Natural killer cell treated with Interleukin-12 subunit alpha and Interleukin-12 subunit beta and Interleukin-15 and Interleukin-18, amount 100 ng/mL, for 72 hours (primary cell): ENCODE data around the gene KRTAP4-9. TPM values are rescaled to one million over a fixed set of nuclear protein-coding genes. Genes with fewer than 3 reads are reported as not detected.
"Not testable (repeated sequence)": the region's sequence is repeated elsewhere in the genome, so short reads cannot be mapped to it uniquely, and the experiment has no call there.

ENCODE experiments used
- ATAC-seq, 2 donors: fragments of 150-1000 bp; cut with Tn5 transposase in 1 of 2; sonication (Bioruptor Pico), chemical (Tn5 transposase) in 1 of 2; 2 replicates each; pipeline ENCODE4 v1.10.0; 2021
- DNase-seq: peaks from one replicate; pipeline ENCODE4 v3.0.0; 2022; ENCODE audit warnings: low spot score
- H3K27ac Mint-ChIP-seq, 2 donors: 1 replicate in 1 of 2; 2 replicates in 1 of 2; pipeline ENCODE4 v1.8.0; 2022; ENCODE audit warnings: mixed read lengths in 2 of 2, mild to moderate bottlenecking in 1 of 2, moderate library complexity in 1 of 2
- H3K27me3 Mint-ChIP-seq, 2 donors: 1 replicate in 1 of 2; 2 replicates in 1 of 2; pipeline ENCODE4 v1.8.0; 2022; ENCODE audit warnings: mixed read lengths in 2 of 2
- H3K36me3 Mint-ChIP-seq: one replicate; pipeline ENCODE4 v1.8.0; 2022; ENCODE audit warnings: mixed read lengths
- H3K4me1 Mint-ChIP-seq, 2 donors: 1 replicate in 1 of 2; 2 replicates in 1 of 2; pipeline ENCODE4 v1.8.0; 2022; ENCODE audit warnings: low read depth in 2 of 2, mixed read lengths in 2 of 2, mild to moderate bottlenecking in 1 of 2
- H3K4me3 Mint-ChIP-seq: one replicate; pipeline ENCODE4 v1.8.0; 2022; ENCODE audit warnings: mixed read lengths
- H3K9me3 Mint-ChIP-seq: 2 replicates; pipeline ENCODE4 v1.8.0; 2022; ENCODE audit warnings: mixed read lengths
- total RNA-seq, 2 donors: library from RNA; stranded (reverse); gene quantifications; one replicate each; pipeline ENCODE4 v1.2.3, GENCODE V29; 2022

KRTAP4-9 gene
- not detected for total RNA-seq

- H3K36me3 Mint-ChIP-seq, H3K4me3 Mint-ChIP-seq, H3K9me3 Mint-ChIP-seq, ATAC-seq, DNase-seq, H3K27ac Mint-ChIP-seq, H3K4me1 Mint-ChIP-seq: not testable (repeated sequence)
- peaks cover 22 to 38% of the 10 kb centered on the region in 2 donors for H3K27me3 Mint-ChIP-seq
These were observed at the start of gene KRTAP4-9 for GRCh38 chr17:41105347-41105746. KRTAP4-9 (plus strand) TSS chr17:41105389; CDS start chr17:41105389, 0 bp downstream.

GRCh38 chr17:41057547-41057946, 47.6 kb upstream of the KRTAP4-9 start:
- Mint-ChIP-seq H3K27me3 (peaks cover 37 to 71% of the 10 kb centered on the region in 2 donors), H3K4me3 (no peak overlapping the region), H3K4me1 (no peaks in the 10 kb centered on the region), H3K9me3 (no peaks in the 10 kb centered on the region), H3K36me3 (peaks cover 4% of the 10 kb centered on the region), H3K27ac (no peak overlapping the region)
- DNase-seq = no peak
- no peak for ATAC-seq

- no peak for DNase-seq
- peaks cover 4% of the 10 kb centered on the region for H3K36me3 Mint-ChIP-seq
- H3K27me3 Mint-ChIP-seq = peaks cover 35 to 60% of the 10 kb centered on the region in 2 donors
- no peak for ATAC-seq
- H3K4me1 Mint-ChIP-seq = no peaks in the 10 kb centered on the region
- H3K9me3 Mint-ChIP-seq = no peaks in the 10 kb centered on the region
- no peak overlapping the region for H3K27ac Mint-ChIP-seq
- H3K4me3 Mint-ChIP-seq = no peak overlapping the region
These were observed 46.4 kb upstream of the KRTAP4-9 start for GRCh38 chr17:41058741-41059140.

GRCh38 chr17:41059276-41060051, 45.7 kb upstream of the KRTAP4-9 start:
- H3K27me3 Mint-ChIP-seq = peaks cover 35 to 60% of the 10 kb centered on the region in 2 donors
- not testable (repeated sequence) for H3K27ac Mint-ChIP-seq, H3K36me3 Mint-ChIP-seq, H3K9me3 Mint-ChIP-seq, DNase-seq, H3K4me3 Mint-ChIP-seq, H3K4me1 Mint-ChIP-seq
- peak in 1 of 2 donors; percentile 40 for ATAC-seq

GRCh38 chr17:41060052-41060604, 45.1 kb upstream of the KRTAP4-9 start, which contains the start of gene KRTAP2-3:
KRTAP2-3 (minus strand) TSS chr17:41060114; CDS start chr17:41060050, 64 bp downstream.
- Mint-ChIP-seq H3K27me3 (peaks cover 35 to 59% of the 10 kb centered on the region in 2 donors), H3K4me1 (no peaks in the 10 kb centered on the region), H3K9me3 (no peaks in the 10 kb centered on the region), H3K4me3 (no peak within 1 kb of the TSS), H3K27ac (no peak within 1 kb of the TSS), H3K36me3 (peaks cover 4% of the 10 kb centered on the region)
- ATAC-seq (no peak), DNase-seq (no peak)

GRCh38 chr17:41061964-41062363, 43.2 kb upstream of the KRTAP4-9 start:
- DNase-seq = no peak
- no peak for ATAC-seq
- H3K4me3 Mint-ChIP-seq = no peak overlapping the region
- H3K4me1 Mint-ChIP-seq = no peaks in the 10 kb centered on the region
- H3K36me3 Mint-ChIP-seq = peaks cover 4% of the 10 kb centered on the region
- no peaks in the 10 kb centered on the region for H3K9me3 Mint-ChIP-seq
- no peak overlapping the region for H3K27ac Mint-ChIP-seq
- peaks cover 34 to 57% of the 10 kb centered on the region in 2 donors for H3K27me3 Mint-ChIP-seq

- no peaks in the 10 kb centered on the region for H3K4me1 Mint-ChIP-seq
- H3K27me3 Mint-ChIP-seq = peaks cover 26 to 48% of the 10 kb centered on the region in 2 donors
- H3K36me3 Mint-ChIP-seq = no peaks in the 10 kb centered on the region
- H3K27ac Mint-ChIP-seq = no peak overlapping the region
- ATAC-seq (no peak), DNase-seq (no peak)
- no peak overlapping the region for H3K4me3 Mint-ChIP-seq
- H3K9me3 Mint-ChIP-seq = no peaks in the 10 kb centered on the region
These were observed 41.7 kb upstream of the KRTAP4-9 start for GRCh38 chr17:41063449-41063848.

- DNase-seq = no peak
- no peak for ATAC-seq
- Mint-ChIP-seq H3K27ac (no peak overlapping the region), H3K4me1 (no peaks in the 10 kb centered on the region), H3K4me3 (no peak overlapping the region), H3K36me3 (no peaks in the 10 kb centered on the region), H3K27me3 (peaks cover 23 to 43% of the 10 kb centered on the region in 2 donors), H3K9me3 (no peaks in the 10 kb centered on the region)
These were observed 40.9 kb upstream of the KRTAP4-9 start for GRCh38 chr17:41064301-41064700.

- H3K4me3 Mint-ChIP-seq, H3K27ac Mint-ChIP-seq, H3K4me1 Mint-ChIP-seq, H3K9me3 Mint-ChIP-seq, DNase-seq, H3K36me3 Mint-ChIP-seq: not testable (repeated sequence)
- peaks cover 20 to 39% of the 10 kb centered on the region in 2 donors for H3K27me3 Mint-ChIP-seq
- ATAC-seq = peak in 1 of 2 donors; percentile 7
These were observed 40.0 kb upstream of the KRTAP4-9 start for GRCh38 chr17:41065016-41065689.

GRCh38 chr17:41065829-41066624, 39.2 kb upstream of the KRTAP4-9 start, which contains the start of gene KRTAP2-4:
KRTAP2-4 (minus strand) TSS chr17:41065879; CDS start chr17:41065845, 34 bp downstream.
- DNase-seq (no peak), ATAC-seq (peak; percentile 11 to 53)
- H3K36me3 Mint-ChIP-seq = no peaks in the 10 kb centered on the region
- H3K27ac Mint-ChIP-seq = no peak within 1 kb of the TSS
- H3K4me1 Mint-ChIP-seq = no peaks in the 10 kb centered on the region
- H3K27me3 Mint-ChIP-seq = peaks cover 11 to 30% of the 10 kb centered on the region in 2 donors
- no peaks in the 10 kb centered on the region for H3K9me3 Mint-ChIP-seq
- no peak within 1 kb of the TSS for H3K4me3 Mint-ChIP-seq

GRCh38 chr17:41067281-41067680, 37.9 kb upstream of the KRTAP4-9 start:
- ATAC-seq (no peak), DNase-seq (no peak)
- Mint-ChIP-seq H3K36me3 (no peaks in the 10 kb centered on the region), H3K4me3 (no peak overlapping the region), H3K27ac (no peak overlapping the region), H3K4me1 (no peaks in the 10 kb centered on the region), H3K27me3 (peaks cover 6 to 17% of the 10 kb centered on the region in 2 donors), H3K9me3 (no peaks in the 10 kb centered on the region)

- Mint-ChIP-seq H3K36me3 (no peaks in the 10 kb centered on the region), H3K27me3 (peaks cover 4 to 11% of the 10 kb centered on the region in 2 donors), H3K4me1 (no peaks in the 10 kb centered on the region), H3K9me3 (no peaks in the 10 kb centered on the region), H3K27ac (no peak overlapping the region), H3K4me3 (no peak overlapping the region)
- DNase-seq = no peak
- no peak for ATAC-seq
These were observed 36.2 kb upstream of the KRTAP4-9 start for GRCh38 chr17:41069031-41069430.

- DNase-seq (no peak), ATAC-seq (peak in 1 of 2 donors; percentile 45)
- Mint-ChIP-seq H3K27ac (no peak overlapping the region), H3K36me3 (no peaks in the 10 kb centered on the region), H3K4me3 (no peak overlapping the region), H3K27me3 (peaks cover 15 to 20% of the 10 kb centered on the region in 2 donors), H3K9me3 (no peaks in the 10 kb centered on the region), H3K4me1 (no peaks in the 10 kb centered on the region)
These were observed 33.4 kb upstream of the KRTAP4-9 start for GRCh38 chr17:41071606-41072360.
